IMR-90 (cell line): Measurements from ENCODE around the gene PCBP4. TPM values are rescaled to one million over a fixed set of nuclear protein-coding genes. Genes with fewer than 3 reads are reported as not detected.

Source experiments
- ATAC-seq: fragments of 200-7000 bp; cut with Tn5 transposase; 2 replicates; pipeline ENCODE4 v1.9.1; 2020; ENCODE audit warnings: low read depth, mild to moderate bottlenecking, moderate library complexity
- BruUV-seq: library from RNA; stranded (reverse); fragments of 400-500 nt; replicated peaks from 2 replicates; lab custom pipeline; 2021; lab: Mats Ljungman, UMichigan
- CTCF ChIA-PET: fragments of 300-600 bp; formaldehyde crosslinking; extraction: SDS; loops from one replicate; lab custom pipeline; 2021; ENCODE audit warnings: antibody characterized with exemption; lab: Yijun Ruan, JAX
- POLR2A ChIA-PET: fragments of 300-600 bp; sonication (Branson Sonifier 250); formaldehyde crosslinking; loops from one replicate; lab custom pipeline; 2022; ENCODE audit warnings: antibody characterized with exemption; ENCODE audit not compliant: unreplicated experiment; lab: Charles Lee
- DNase-seq: peaks from one replicate; pipeline ENCODE4 v3.0.0; 2013
- H2AFZ ChIP-seq: replicated peaks from 2 replicates; pipeline ENCODE3; 2013; ENCODE audit warnings: low read length, mild to moderate bottlenecking; ENCODE audit not compliant: poor library complexity
- H2AK5ac ChIP-seq: 2 replicates; pipeline ENCODE4 v1.6.1; 2013; ENCODE audit warnings: low read depth, low read length, inconsistent platforms
- H2AK9ac ChIP-seq: replicated peaks from 2 replicates; pipeline ENCODE3; 2013; ENCODE audit warnings: mild to moderate bottlenecking, low read depth, low read length, moderate library complexity; ENCODE audit not compliant: poor library complexity
- H2BK120ac ChIP-seq: 2 replicates; pipeline ENCODE4 v1.6.1; 2013; ENCODE audit warnings: low read depth, low read length, inconsistent platforms
- H2BK15ac ChIP-seq: 3 replicates; pipeline ENCODE4 v1.6.1; 2013; ENCODE audit warnings: low read depth, low read length, inconsistent platforms
- H2BK20ac ChIP-seq: 2 replicates; pipeline ENCODE4 v1.6.1; 2013; ENCODE audit warnings: low read depth, mild to moderate bottlenecking, inconsistent platforms, low read length, moderate library complexity
- H2BK5ac ChIP-seq: 2 replicates; pipeline ENCODE4 v1.6.1; 2013; ENCODE audit warnings: mild to moderate bottlenecking, low read depth, low read length, inconsistent platforms; ENCODE audit not compliant: poor library complexity, severe bottlenecking
- H3K14ac ChIP-seq: replicated peaks from 2 replicates; pipeline ENCODE4 v1.6.1; 2013; ENCODE audit warnings: low read depth, low read length, inconsistent platforms
- H3K18ac ChIP-seq: 2 replicates; pipeline ENCODE4 v1.6.1; 2013; ENCODE audit warnings: low read depth, low read length, control low read depth
- H3K23ac ChIP-seq: 2 replicates; pipeline ENCODE4 v1.6.1; 2013; ENCODE audit warnings: low read depth, low read length, inconsistent platforms
- H3K27ac ChIP-seq: 2 replicates; pipeline ENCODE4 v1.5.1; 2013; ENCODE audit warnings: mild to moderate bottlenecking, control low read depth, low read length; ENCODE audit not compliant: insufficient read depth
- H3K27me3 ChIP-seq: 2 replicates; pipeline ENCODE4 v1.6.1; 2013; ENCODE audit warnings: low read length; ENCODE audit not compliant: control insufficient read depth, insufficient read depth
- H3K36me3 ChIP-seq: 2 replicates; pipeline ENCODE4 v1.6.1; 2013; ENCODE audit warnings: low read length, mixed read lengths; ENCODE audit not compliant: control insufficient read depth, insufficient read depth
- H3K4ac ChIP-seq: 2 replicates; pipeline ENCODE4 v1.6.1; 2013; ENCODE audit warnings: low read depth, low read length, inconsistent platforms
- H3K4me1 ChIP-seq: 2 replicates; pipeline ENCODE4 v1.6.1; 2013; ENCODE audit warnings: low read length, mixed read lengths; ENCODE audit not compliant: control insufficient read depth, insufficient read depth
- H3K4me2 ChIP-seq: 2 replicates; pipeline ENCODE4 v1.6.1; 2013; ENCODE audit warnings: low read depth, mild to moderate bottlenecking, control low read depth, low read length, moderate library complexity
- H3K4me3 ChIP-seq: 2 replicates; pipeline ENCODE4 v1.5.1; 2013; ENCODE audit warnings: low read depth, mild to moderate bottlenecking, control low read depth, low read length, moderate library complexity; ENCODE audit not compliant: insufficient read depth
- H3K56ac ChIP-seq: 2 replicates; pipeline ENCODE4 v1.6.1; 2013; ENCODE audit warnings: low read length, inconsistent platforms; ENCODE audit not compliant: insufficient read depth; ENCODE audit errors: extremely low read depth
- H3K79me1 ChIP-seq, 2 experiments: 2 replicates each; pipeline ENCODE4 v1.6.1; 2013; ENCODE audit warnings: low read length in 2 of 2, inconsistent platforms in 1 of 2, low read depth in 1 of 2
- H3K9ac ChIP-seq: 2 replicates; pipeline ENCODE4 v1.6.1; 2013; ENCODE audit warnings: low read depth, low read length, control low read depth
- H3K9me1 ChIP-seq: 2 replicates; pipeline ENCODE4 v1.6.1; 2013; ENCODE audit warnings: low read length, inconsistent platforms; ENCODE audit not compliant: insufficient read depth
- H3K9me3 ChIP-seq: 2 replicates; pipeline ENCODE4 v1.6.1; 2013; ENCODE audit warnings: low read length; ENCODE audit not compliant: control insufficient read depth, insufficient read depth
- H4K20me1 ChIP-seq: 2 replicates; pipeline ENCODE4 v1.6.1; 2013; ENCODE audit warnings: low read length, inconsistent platforms; ENCODE audit not compliant: insufficient read depth
- H4K5ac ChIP-seq: 2 replicates; pipeline ENCODE4 v1.6.1; 2013; ENCODE audit warnings: mild to moderate bottlenecking, low read depth, low read length, control low read depth
- H4K8ac ChIP-seq, 2 experiments: 2 replicates each; pipeline ENCODE4 v1.6.1; 2013; ENCODE audit warnings: low read depth in 2 of 2, low read length in 2 of 2, control low read depth in 1 of 2, inconsistent platforms in 1 of 2
- H4K91ac ChIP-seq: 2 replicates; pipeline ENCODE4 v1.6.1; 2013; ENCODE audit warnings: low read depth, low read length, inconsistent platforms; ENCODE audit not compliant: insufficient read depth
- BHLHE40 ChIP-seq: fragments of 150-350 bp; IDR thresholded peaks from 2 replicates; pipeline ENCODE4 v1.6.1; 2016; ENCODE audit warnings: mild to moderate bottlenecking, low read depth, low read length
- CEBPB ChIP-seq: IDR thresholded peaks from 2 replicates; pipeline ENCODE4 v1.6.1; 2012; ENCODE audit warnings: low read depth, low read length, improper control_type of control experiment
- CHD1 ChIP-seq: IDR thresholded peaks from 2 replicates; pipeline ENCODE4 v1.6.1; 2012; ENCODE audit warnings: low read depth, low read length, improper control_type of control experiment
- CTCF ChIP-seq: conservative IDR thresholded peaks from 2 replicates; pipeline ENCODE4 v1.5.1; 2012; ENCODE audit warnings: mild to moderate bottlenecking, low read depth, low read length, improper control_type of control experiment
- ELK1 ChIP-seq: fragments of 150-350 bp; IDR thresholded peaks from 2 replicates; pipeline ENCODE4 v1.6.1; 2016; ENCODE audit warnings: low read depth, mild to moderate bottlenecking, low read length, moderate library complexity, borderline replicate concordance
- FOS ChIP-seq: fragments of 150-350 bp; IDR thresholded peaks from 2 replicates; pipeline ENCODE4 v1.6.1; 2016; ENCODE audit warnings: low read depth, low read length
- MAFK ChIP-seq: IDR thresholded peaks from 2 replicates; pipeline ENCODE4 v1.6.1; 2012; ENCODE audit warnings: low read depth, low read length, improper control_type of control experiment
- MAZ ChIP-seq: IDR thresholded peaks from 2 replicates; pipeline ENCODE4 v1.6.1; 2012; ENCODE audit warnings: low read depth, mild to moderate bottlenecking, low read length, improper control_type of control experiment, moderate library complexity, borderline replicate concordance
- MXI1 ChIP-seq: IDR thresholded peaks from 2 replicates; pipeline ENCODE4 v1.6.1; 2012; ENCODE audit warnings: low read depth, mild to moderate bottlenecking, low read length, moderate library complexity, borderline replicate concordance
- NFE2L2 ChIP-seq: fragments of 150-350 bp; IDR thresholded peaks from 2 replicates; pipeline ENCODE4 v1.6.1; 2016; ENCODE audit warnings: low read depth, mild to moderate bottlenecking, low read length
- POLR2A ChIP-seq: IDR thresholded peaks from 2 replicates; pipeline ENCODE4 v1.6.1; 2012; ENCODE audit warnings: mild to moderate bottlenecking, low read depth, low read length
- RAD21 ChIP-seq: IDR thresholded peaks from 2 replicates; pipeline ENCODE4 v1.6.1; 2012; ENCODE audit warnings: low read length, improper control_type of control experiment
- RCOR1 ChIP-seq: IDR thresholded peaks from 2 replicates; pipeline ENCODE4 v1.6.1; 2012; ENCODE audit warnings: mild to moderate bottlenecking, low read length, improper control_type of control experiment; ENCODE audit not compliant: insufficient replicate concordance
- RFX5 ChIP-seq: IDR thresholded peaks from 2 replicates; pipeline ENCODE4 v1.8.0; 2012; ENCODE audit warnings: low read depth, mild to moderate bottlenecking, low read length, moderate library complexity
- SMC3 ChIP-seq: fragments of 150-350 bp; IDR thresholded peaks from 2 replicates; pipeline ENCODE4 v1.6.1; 2016; ENCODE audit warnings: low read depth, mild to moderate bottlenecking, antibody characterized with exemption, low read length, moderate library complexity
- USF2 ChIP-seq: fragments of 150-350 bp; IDR thresholded peaks from 2 replicates; pipeline ENCODE4 v1.6.1; 2017; ENCODE audit warnings: mild to moderate bottlenecking, antibody characterized with exemption, low read length, low read depth
- WGBS, 2 experiments: methylation state at CpG; one replicate each; pipeline versions ENCODE4 v1.1.5 to v1.1.7; 2013; ENCODE audit warnings: missing lambda C conversion rate in 2 of 2; ENCODE audit not compliant: insufficient read length in 1 of 2; ENCODE audit errors: extremely low coverage in 2 of 2; 5-methylcytosine and 5-hydroxymethylcytosine counted together
- dilution Hi-C: fragments of 300-500 bp; cut with HindIII; formaldehyde crosslinking; loops from one replicate; pipeline ENCODE4 v1.14.3; 2018; ENCODE audit warnings: low sequenced_read_pairs; ENCODE audit not compliant: unreplicated experiment
- in situ Hi-C: fragments of 300-500 bp; cut with MboI; formaldehyde crosslinking; loops from 3 replicates; pipeline ENCODE4 v1.14.3; 2019; ENCODE audit warnings: low sequenced_read_pairs, inconsistent platforms, mixed read lengths
- intact Hi-C: fragments of 100-400 bp; cut with micrococcal nuclease; formaldehyde crosslinking; loops from 2 replicates; pipeline ENCODE4 v1.10.0; 2022
- polyA plus RNA-seq, 3 experiments: library from polyadenylated mRNA; depleted of rRNA; stranded (reverse); fragments of >200 nt; gene quantifications; 2 replicates each; pipeline ENCODE4 v1.2.3, GENCODE V29; 2012; ENCODE audit warnings: low replicate concordance in 1 of 3
- total RNA-seq: library from RNA; depleted of rRNA; stranded (reverse); fragments of >200 nt; gene quantifications from 2 replicates; pipeline ENCODE4 v1.2.3, GENCODE V29; 2012

The PCBP4 gene
- total and polyA plus RNA-seq, 2 of the 4 experiments (the other 2 are of a cell fraction): 70.8 to 110 TPM

- BruUV-seq: no TSS peak
- H3K36me3 ChIP-seq: peaks cover 32% of the 10 kb centered on the region
- H3K27ac ChIP-seq: no peak overlapping the region
- no peak overlapping the region for H2BK15ac ChIP-seq
- dilution Hi-C loops (no loop called here), in situ Hi-C loops (loop anchor here (25.0 kb wide), 1 partner anchor 1623 kb away; the partner anchor contains the start of genes RASSF1, TUSC2 and ZMYND10), intact Hi-C loops (no loop called here)
- H4K20me1 ChIP-seq: peaks cover 20% of the 10 kb centered on the region; the same call in 1 of the 2 replicates
- H2AK9ac ChIP-seq: no peak overlapping the region
- H3K9ac ChIP-seq: no peak overlapping the region
- ATAC-seq (no peak), DNase-seq (no peak)
- H2AFZ ChIP-seq: no peak overlapping the region
- H3K4me2 ChIP-seq: no peak overlapping the region
- H3K4ac ChIP-seq: no peak overlapping the region
- no peak overlapping the region for H3K56ac ChIP-seq
- no peak overlapping the region for H3K4me3 ChIP-seq
- H3K18ac ChIP-seq: no peak overlapping the region
- peaks cover 12% of the 10 kb centered on the region for H3K4me1 ChIP-seq
- TF ChIP-seq ELK1: no peak
- no peak for TF ChIP-seq CEBPB
- no peak for TF ChIP-seq FOS
- no peak for TF ChIP-seq CTCF
- no peak for TF ChIP-seq MAFK
- no peak for TF ChIP-seq CHD1
- no peak for TF ChIP-seq MAZ
- TF ChIP-seq NFE2L2: no peak
- no peak for TF ChIP-seq RAD21
- TF ChIP-seq USF2: no peak
- TF ChIP-seq MXI1: no peak
- no peak for TF ChIP-seq RCOR1
- TF ChIP-seq RFX5: no peak
- TF ChIP-seq POLR2A: no peak
- TF ChIP-seq SMC3: no peak
- TF ChIP-seq BHLHE40: no peak
- H4K8ac ChIP-seq: no peak overlapping the region
- CTCF ChIA-PET: no interaction called here
- WGBS, 2 experiments: 100% methylated on average over 8 of the region's 10 CpGs; no CpG with 5 or more reads in 1 of the 2 experiments
- peaks cover 4% of the 10 kb centered on the region for H3K9me1 ChIP-seq
- no peak overlapping the region for H3K14ac ChIP-seq
- no peak overlapping the region for H4K5ac ChIP-seq
- POLR2A ChIA-PET: no interaction called here
- H3K27me3 ChIP-seq: no peaks in the 10 kb centered on the region
- H2BK120ac ChIP-seq: no peak overlapping the region
- no peak overlapping the region for H3K23ac ChIP-seq
- H2AK5ac ChIP-seq: no peak overlapping the region
- H4K91ac ChIP-seq: no peak overlapping the region
- peaks cover 17 to 37% of the 10 kb centered on the region in 2 experiments for H3K79me1 ChIP-seq
- H2BK20ac ChIP-seq: no peak overlapping the region
- no peak overlapping the region for H2BK5ac ChIP-seq
- no peaks in the 10 kb centered on the region for H3K9me3 ChIP-seq
Observed at GRCh38 chr3:51960386-51960785, 6.9 kb downstream of the PCBP4 start.
